Fibroblast of the aortic adventitia (primary cell): ENCODE data around the gene PIANP. TPM values are rescaled to one million over a fixed set of nuclear protein-coding genes. Genes with fewer than 3 reads are reported as not detected.

ENCODE experiments used
- DNase-seq: peaks from one replicate; pipeline ENCODE4 v3.0.0-alpha.2; 2010; ENCODE audit warnings: low read depth
- H3K4me3 ChIP-seq: 2 replicates; pipeline ENCODE4 v1.5.1; 2011; ENCODE audit warnings: low read depth, mild to moderate bottlenecking, control low read depth, low read length, moderate library complexity
- CTCF ChIP-seq: IDR thresholded peaks from 2 replicates; pipeline ENCODE4 v1.5.1; 2011; ENCODE audit warnings: mild to moderate bottlenecking, low read length, control low read depth, inconsistent platforms; ENCODE audit not compliant: insufficient read depth
- small RNA-seq: library from RNA; depleted of rRNA; stranded (forward); fragments of <200 nt; gene quantifications from one replicate; pipeline ENCODE3, GENCODE V24; 2012
- total RNA-seq: library from RNA; depleted of rRNA; stranded (reverse); fragments of >200 nt; gene quantifications from 2 replicates; pipeline ENCODE4 v1.2.3, GENCODE V29; 2012; ENCODE audit warnings: low replicate concordance

The PIANP gene
- total RNA-seq, 1 donor, result 0.45 TPM

GRCh38 chr12:6644257-6644596, 56.4 kb downstream of the PIANP start:
- DNase-seq, result no peak
- H3K4me3 ChIP-seq, result no peak overlapping the region
- TF ChIP-seq CTCF, result no peak

Small RNA genes within 50 kb of the gene (small RNA-seq; reads per million reads assigned to genes)
- not detected for gene RNU6-781P

Other genes starting within 250 kb of the PIANP start
- 8.9 and 19.7 TPM in 2 replicates for gene TAPBPL, start 248.8 kb downstream of the PIANP start, total RNA-seq
- 9.0 and 26.6 TPM in 2 replicates for gene VAMP1, start 230.1 kb downstream of the PIANP start, total RNA-seq
- 113 and 167 TPM in 2 replicates for gene MRPL51, start 207.6 kb downstream of the PIANP start, total RNA-seq
- 43.1 and 45.1 TPM in 2 replicates for gene NCAPD2, start 206.7 kb downstream of the PIANP start, total RNA-seq
- gene GAPDH, start 166.3 kb downstream of the PIANP start, total RNA-seq, result 1,521 and 5,776 TPM in 2 replicates
- 12.7 and 17.2 TPM in 2 replicates for gene IFFO1, start 144.8 kb downstream of the PIANP start, total RNA-seq
- gene NOP2, start 132.5 kb downstream of the PIANP start, total RNA-seq, result 24.0 and 54.6 TPM in 2 replicates
- gene CHD4, start 93.4 kb downstream of the PIANP start, total RNA-seq, result 161 and 462 TPM in 2 replicates
- gene LPAR5, start 64.9 kb downstream of the PIANP start, total RNA-seq, result not detected in 2 replicates
- gene ACRBP, start 53.4 kb downstream of the PIANP start, total RNA-seq, result 0.36 and 0.49 TPM in 2 replicates
- 34.1 and 51.2 TPM in 2 replicates for gene ING4, start 37.7 kb downstream of the PIANP start, total RNA-seq
- 17.7 and 29.5 TPM in 2 replicates for gene ZNF384, start 11.4 kb downstream of the PIANP start, total RNA-seq
- 71.1 and 86.0 TPM in 2 replicates for gene COPS7A, start 23.2 kb upstream of the PIANP start, total RNA-seq
- gene MLF2, start 52.3 kb upstream of the PIANP start, total RNA-seq, result 29.5 and 104 TPM in 2 replicates
- 61.6 and 575 TPM in 2 replicates for gene PTMS, start 65.5 kb upstream of the PIANP start, total RNA-seq
- gene LAG3, start 71.7 kb upstream of the PIANP start, total RNA-seq, result 0.16 TPM in 1 of 2 replicates, not detected in the other
- gene CD4, start 88.7 kb upstream of the PIANP start, total RNA-seq, result 1.6 TPM in 1 of 2 replicates, not detected in the other
- 2.6 and 3.5 TPM in 2 replicates for gene GPR162, start 121.0 kb upstream of the PIANP start, total RNA-seq
- 53.9 and 188 TPM in 2 replicates for gene P3H3, start 127.6 kb upstream of the PIANP start, total RNA-seq
- gene GNB3, start 140.1 kb upstream of the PIANP start, total RNA-seq, result 3.4 TPM in 2 replicates
- 23.5 TPM in 1 of 2 replicates, not detected in the other for gene CDCA3, start 150.5 kb upstream of the PIANP start, total RNA-seq
- 84.0 and 140 TPM in 2 replicates for gene USP5, start 151.3 kb upstream of the PIANP start, total RNA-seq
- gene TPI1, start 166.7 kb upstream of the PIANP start, total RNA-seq, result 183 and 680 TPM in 2 replicates
- 3.3 and 8.0 TPM in 2 replicates for gene SPSB2, start 172.5 kb upstream of the PIANP start, total RNA-seq
- gene LRRC23, start 204.0 kb upstream of the PIANP start, total RNA-seq, result 7.0 and 62.6 TPM in 2 replicates
- 8.7 and 12.7 TPM in 2 replicates for gene ENO2, start 213.8 kb upstream of the PIANP start, total RNA-seq
- 13.6 and 13.8 TPM in 2 replicates for gene ATN1, start 227.1 kb upstream of the PIANP start, total RNA-seq
- not detected in 2 replicates for gene RNU7-1, start 243.0 kb upstream of the PIANP start, total RNA-seq
- gene C12orf57, start 243.2 kb upstream of the PIANP start, total RNA-seq, result 100 and 156 TPM in 2 replicates